Lower leg skin (tissue), 4 donors: Measurements from ENCODE around the gene CDC25B. TPM values are rescaled to one million over a fixed set of nuclear protein-coding genes. Genes with fewer than 3 reads are reported as not detected.

Experiments
- DNase-seq, 2 donors: peaks; one replicate each; pipeline ENCODE4 v3.0.0-alpha.2; 2019; ENCODE audit warnings: low spot score in 2 of 2
- H3K4me3 ChIP-seq: fragments of 200-600 bp; sonication (generic); 2 replicates; pipeline ENCODE4 v1.5.1; 2017; ENCODE audit warnings: mild to moderate bottlenecking, low read depth; ENCODE audit not compliant: poor library complexity, severe bottlenecking
- CTCF ChIP-seq, 3 donors: fragments of 450-650 bp; IDR thresholded peaks; one replicate each; pipeline ENCODE4 v1.5.1; 2016; ENCODE audit warnings: antibody characterized with exemption in 3 of 3, mild to moderate bottlenecking in 3 of 3, moderate library complexity in 2 of 3
- POLR2A ChIP-seq, 2 donors: fragments of 450-650 bp; IDR thresholded peaks; one replicate each; pipeline ENCODE4 v1.6.1; 2016 to 2017; ENCODE audit warnings: antibody characterized with exemption in 2 of 2, mild to moderate bottlenecking in 1 of 2, moderate library complexity in 1 of 2
- WGBS, 2 donors: methylation state at CpG; one replicate each; pipeline ENCODE4 v1.1.5; 2018; 5-methylcytosine and 5-hydroxymethylcytosine counted together
- intact Hi-C: fragments of 100-400 bp; cut with DNase I; formaldehyde crosslinking; loops from one replicate; pipeline ENCODE4 v1.15.0; 2023; ENCODE audit warnings: low total_unique reads
- total RNA-seq, 4 donors: library from RNA; depleted of rRNA; stranded (reverse); fragments of >200 nt; gene quantifications; one replicate each; pipeline ENCODE4 v1.1.0, GENCODE V29; 2016

The CDC25B gene
- total RNA-seq, 4 donors from 2014 or later = 13.5 to 23.2 (median 18.5) TPM

DNA sequence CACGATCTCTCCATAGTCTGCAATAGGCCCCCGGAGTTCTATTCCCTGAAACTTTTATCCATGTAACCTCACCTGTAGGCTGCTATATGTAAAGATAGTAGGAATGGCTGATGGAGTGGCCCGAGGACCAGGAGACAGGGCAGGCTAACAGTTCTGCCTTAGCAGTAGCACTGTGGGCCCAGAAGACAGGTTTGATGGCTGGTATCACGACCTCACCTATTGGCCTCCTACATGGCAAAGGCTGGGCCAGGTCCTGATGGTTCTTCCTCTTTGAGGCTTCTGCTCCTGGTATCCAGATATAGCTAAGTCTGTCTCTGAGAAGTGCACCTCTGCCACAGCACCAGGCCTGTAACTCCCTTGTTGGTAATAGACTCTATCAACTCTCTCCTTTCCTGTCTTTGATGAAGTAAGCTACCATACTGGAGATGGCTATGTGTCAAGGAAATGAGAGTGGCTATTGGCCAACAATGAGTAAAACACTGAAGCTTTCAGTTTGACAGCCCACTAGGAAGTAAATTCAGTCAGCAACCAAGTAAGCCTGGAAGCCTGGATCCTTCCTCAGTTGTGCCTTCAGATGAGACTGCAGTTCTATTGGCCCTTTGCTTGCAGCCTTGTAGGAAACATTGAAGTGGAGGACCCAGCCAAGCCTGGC lies 20.5 kb upstream of the CDC25B start:
- no peak overlapping the region for H3K4me3 ChIP-seq
- whole genome bisulfite sequencing, 2 donors = 87 to 94% methylated on average over 4 of the region's 4 CpGs
- no peak for DNase-seq
- TF ChIP-seq CTCF (IDR thresholded peaks at IDR 0.05) (no peak), POLR2A (IDR thresholded peaks at IDR 0.05) (no peak)
- intact Hi-C loops = no loop called here

GRCh38 chr20:3777381-3777715 lies 18.8 kb upstream of the CDC25B start:
- DNase-seq = no peak
- 13 to 15% methylated on average over 10 to 16 of the region's 16 CpGs for WGBS, 2 donors

GRCh38 chr20:3777716-3778629 lies 18.1 kb upstream of the CDC25B start:
- 1 to 10% methylated on average over 19 to 43 of the region's 70 CpGs for WGBS, 2 donors
- H3K4me3 ChIP-seq = peak overlapping the region; percentile 24
- intact Hi-C loops = no loop called here
- no peak for TF ChIP-seq POLR2A (IDR thresholded peaks at IDR 0.05)
- TF ChIP-seq CTCF (IDR thresholded peaks at IDR 0.05) = no peak
- DNase-seq = peak in 1 of 2 donors; percentile 95

More at GRCh38 chr20:3777381-3777715, 18.8 kb upstream of the CDC25B start:
- peak overlapping the region; percentile 24 for H3K4me3 ChIP-seq
- no peak for TF ChIP-seq POLR2A (IDR thresholded peaks at IDR 0.05)
- TF ChIP-seq CTCF (IDR thresholded peaks at IDR 0.05) = no peak
- intact Hi-C loops = no loop called here

DNA sequence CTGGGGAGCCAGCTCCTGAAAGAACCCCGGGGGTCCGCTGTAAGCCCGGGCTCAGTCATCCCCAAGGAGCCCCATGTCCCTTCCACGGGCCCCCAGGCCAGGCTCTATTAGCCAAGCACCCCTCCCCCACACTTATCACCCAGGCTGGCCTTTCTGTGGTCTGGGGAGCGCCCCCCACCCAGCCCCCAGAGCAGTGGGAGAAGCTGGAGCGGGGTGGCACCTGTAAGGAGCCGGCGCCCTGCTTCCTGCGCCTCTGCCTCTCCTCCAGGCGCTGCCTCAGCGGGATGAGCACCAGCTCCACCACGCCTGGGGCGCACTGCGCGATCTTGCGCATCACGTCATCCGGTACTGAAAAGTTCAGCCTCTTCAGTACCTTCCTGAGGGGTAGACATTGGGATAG lies 17.1 kb upstream of the CDC25B start:
- 39 to 69% methylated on average over 16 to 17 of the region's 18 CpGs for WGBS, 2 donors
- no peak overlapping the region for H3K4me3 ChIP-seq
- TF ChIP-seq POLR2A (IDR thresholded peaks at IDR 0.05) (no peak), CTCF (IDR thresholded peaks at IDR 0.05) (no peak)

GRCh38 chr20:3781153-3781910 lies 14.8 kb upstream of the CDC25B start, which contains the start of gene SPEF1:
Gene SPEF1, minus strand, starts transcription at chr20:3781448. Its CDS starts 161 bp downstream, at chr20:3781287.
- DNase-seq = peak; percentile 89 to 92
- WGBS, 2 donors = 17 to 36% methylated on average over 13 to 25 of the region's 28 CpGs
- no peak for TF ChIP-seq CTCF (IDR thresholded peaks at IDR 0.05)
- no peak for TF ChIP-seq POLR2A (IDR thresholded peaks at IDR 0.05)
- H3K4me3 ChIP-seq = no peak within 1 kb of the TSS
- intact Hi-C loops = no loop called here

More for the DNA sequence above, 17.1 kb upstream of the CDC25B start:
- intact Hi-C loops = no loop called here
- DNase-seq = no peak
